ENCODE data around the gene PILRB.
"Not testable (repeated sequence)": the region's sequence is repeated elsewhere in the genome, so short reads cannot be mapped to it uniquely, and the experiment has no call there.

GRCh38 chr7:100324194-100324593 is 33.7 kb upstream of the PILRB start:
- TF ChIP-seq EZH2 (IDR thresholded peaks at IDR 0.05; ENCODE audit: low read length, unreplicated experiment); CTCF (conservative IDR thresholded peaks at IDR 0.05; ENCODE audit: low read depth, low read length); EZH2phosphoT487 (IDR thresholded peaks at IDR 0.05; ENCODE audit: borderline replicate concordance, low read length): not testable (repeated sequence)

Data from PC-3 (cell line).